Measurements from ENCODE around the gene HIRIP3.

DNA sequence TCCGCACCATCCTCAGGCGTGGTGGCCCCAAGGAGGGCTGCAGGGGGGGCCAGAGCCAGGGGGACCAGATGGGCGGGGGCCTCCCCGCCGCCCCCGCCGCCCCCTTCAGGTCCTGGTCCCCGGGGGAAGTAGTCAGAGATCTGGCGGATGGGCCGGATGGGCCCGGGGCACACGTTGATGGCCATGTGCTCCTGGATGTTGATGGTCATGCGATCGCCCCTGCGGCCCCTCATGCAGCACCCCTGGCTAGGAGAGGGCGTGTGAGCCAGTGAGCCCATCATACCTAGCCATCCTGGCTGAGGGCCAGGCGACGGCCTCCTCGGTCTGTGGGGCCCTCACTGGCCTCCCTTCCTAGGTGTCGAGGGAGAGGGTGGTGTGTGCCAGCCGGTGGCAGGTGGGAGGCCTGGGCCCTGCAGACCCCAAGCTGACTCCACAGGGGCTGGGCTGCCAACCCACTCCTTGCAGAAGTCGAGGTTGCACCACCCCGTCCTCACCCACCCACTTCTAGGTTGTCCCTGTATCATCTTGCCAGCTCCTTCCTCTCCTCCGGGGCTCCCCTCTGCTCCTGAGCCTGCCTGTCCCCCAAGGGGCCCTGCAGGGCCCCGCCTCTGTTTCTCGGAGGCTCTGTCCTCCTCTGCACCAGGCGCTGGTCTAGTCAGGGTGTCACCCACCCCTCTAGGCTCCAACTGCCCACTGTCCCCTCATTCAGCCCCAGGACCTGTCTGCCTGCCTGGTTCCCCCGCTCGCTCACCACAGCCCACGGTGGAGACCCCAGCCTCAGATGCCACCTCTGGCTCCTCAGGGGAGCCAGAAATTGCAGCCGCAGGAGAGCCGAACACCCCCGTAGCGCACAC is 14.8 kb upstream of the HIRIP3 start:
- TF ChIP-seq CTCF (conservative IDR thresholded peaks at IDR 0.05; ENCODE audit: low read depth, low read length) (no peak), POLR2A (IDR thresholded peaks at IDR 0.05; ENCODE audit: low read depth, low read length) (no peak), USF2 (IDR thresholded peaks at IDR 0.05; ENCODE audit: low read depth, low read length) (no peak), CEBPB (IDR thresholded peaks at IDR 0.05; ENCODE audit: low read depth, low read length) (no peak), RCOR1 (IDR thresholded peaks at IDR 0.05; ENCODE audit: insufficient replicate concordance, low read length) (no peak), SMC3 (IDR thresholded peaks at IDR 0.05; ENCODE audit: low read depth, low read length) (no peak), ELK1 (IDR thresholded peaks at IDR 0.05; ENCODE audit: borderline replicate concordance, low read depth, low read length) (no peak), RFX5 (IDR thresholded peaks at IDR 0.05; ENCODE audit: low read depth, low read length) (no peak), MAZ (IDR thresholded peaks at IDR 0.05; ENCODE audit: borderline replicate concordance, low read depth, low read length) (no peak), MAFK (IDR thresholded peaks at IDR 0.05; ENCODE audit: low read depth, low read length) (no peak), RAD21 (IDR thresholded peaks at IDR 0.05; ENCODE audit: low read length) (no peak), MXI1 (IDR thresholded peaks at IDR 0.05; ENCODE audit: borderline replicate concordance, low read depth, low read length) (no peak), FOS (IDR thresholded peaks at IDR 0.05; ENCODE audit: low read depth, low read length) (no peak)
